Tibial artery (tissue), 4 donors: ENCODE data around the gene SET.

ENCODE experiments used
- DNase-seq, 2 donors: peaks; one replicate each; pipeline ENCODE4 v3.0.0-alpha.2; 2019
- H3K27ac ChIP-seq, 2 donors: fragments of 200-600 bp; sonication (generic) in 1 of 2; 1 replicate in 1 of 2; 2 replicates in 1 of 2; pipeline ENCODE4 v1.5.1; 2018 to 2019; ENCODE audit warnings: mild to moderate bottlenecking in 1 of 2
- H3K27me3 ChIP-seq, 2 donors: fragments of 200-600 bp; sonication (generic) in 1 of 2; one replicate each; pipeline versions ENCODE4 v1.5.1 to v1.6.0; 2016 to 2019
- H3K36me3 ChIP-seq, 3 donors: fragments of 200-600 bp; sonication (generic) in 2 of 3; one replicate each; pipeline ENCODE4 v1.5.1; 2016 to 2019; ENCODE audit warnings: mild to moderate bottlenecking in 2 of 3
- H3K4me1 ChIP-seq, 4 donors: fragments of 200-600 bp; sonication (generic) in 2 of 4; 1 replicate in 3 of 4; 2 replicates in 1 of 4; pipeline ENCODE4 v1.5.1; 2016 to 2019
- H3K4me3 ChIP-seq, 2 donors: fragments of 200-600 bp; sonication (generic) in 1 of 2; 1 replicate in 1 of 2; 2 replicates in 1 of 2; pipeline ENCODE4 v1.5.1; 2018 to 2019; ENCODE audit warnings: mild to moderate bottlenecking in 2 of 2
- H3K9me3 ChIP-seq, 3 donors: fragments of 200-600 bp; sonication (generic) in 1 of 3; one replicate each; pipeline ENCODE4 v1.5.1; 2016 to 2019
- intact Hi-C: fragments of 100-400 bp; cut with DNase I; formaldehyde crosslinking; loops from one replicate; pipeline ENCODE4 v1.15.0; 2023; ENCODE audit warnings: low total_unique reads
- TF ChIP-seq, protein P1 (sequence below), 2 experiments: fragments of 200-600 bp in 1 of 2; fragments of 450-650 bp in 1 of 2; IDR thresholded peaks; one replicate each; pipeline ENCODE4 v1.5.1; 2017 to 2019; ENCODE audit warnings: antibody characterized with exemption in 2 of 2, mild to moderate bottlenecking in 1 of 2, moderate library complexity in 1 of 2

The SET gene

GRCh38 chr9:128722380-128723351 is 33.6 kb downstream of the SET start:
- DNase-seq, result no peak
- intact Hi-C loops, result no loop called here
- no peaks in the 10 kb centered on the region for H3K9me3 ChIP-seq
- TF ChIP-seq, protein P1, sequence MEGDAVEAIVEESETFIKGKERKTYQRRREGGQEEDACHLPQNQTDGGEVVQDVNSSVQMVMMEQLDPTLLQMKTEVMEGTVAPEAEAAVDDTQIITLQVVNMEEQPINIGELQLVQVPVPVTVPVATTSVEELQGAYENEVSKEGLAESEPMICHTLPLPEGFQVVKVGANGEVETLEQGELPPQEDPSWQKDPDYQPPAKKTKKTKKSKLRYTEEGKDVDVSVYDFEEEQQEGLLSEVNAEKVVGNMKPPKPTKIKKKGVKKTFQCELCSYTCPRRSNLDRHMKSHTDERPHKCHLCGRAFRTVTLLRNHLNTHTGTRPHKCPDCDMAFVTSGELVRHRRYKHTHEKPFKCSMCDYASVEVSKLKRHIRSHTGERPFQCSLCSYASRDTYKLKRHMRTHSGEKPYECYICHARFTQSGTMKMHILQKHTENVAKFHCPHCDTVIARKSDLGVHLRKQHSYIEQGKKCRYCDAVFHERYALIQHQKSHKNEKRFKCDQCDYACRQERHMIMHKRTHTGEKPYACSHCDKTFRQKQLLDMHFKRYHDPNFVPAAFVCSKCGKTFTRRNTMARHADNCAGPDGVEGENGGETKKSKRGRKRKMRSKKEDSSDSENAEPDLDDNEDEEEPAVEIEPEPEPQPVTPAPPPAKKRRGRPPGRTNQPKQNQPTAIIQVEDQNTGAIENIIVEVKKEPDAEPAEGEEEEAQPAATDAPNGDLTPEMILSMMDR (IDR thresholded peaks at IDR 0.05), result no peak
- H3K36me3 ChIP-seq, result peaks cover 0 to 28% (median 8%) of the 10 kb centered on the region in 3 donors
- peaks cover 0 to 19% (median 10%) of the 10 kb centered on the region in 4 donors for H3K4me1 ChIP-seq
- H3K4me3 ChIP-seq, result no peak overlapping the region
- H3K27me3 ChIP-seq, result no peaks in the 10 kb centered on the region
- peak overlapping the region; percentile 79 to 91 for H3K27ac ChIP-seq

DNA sequence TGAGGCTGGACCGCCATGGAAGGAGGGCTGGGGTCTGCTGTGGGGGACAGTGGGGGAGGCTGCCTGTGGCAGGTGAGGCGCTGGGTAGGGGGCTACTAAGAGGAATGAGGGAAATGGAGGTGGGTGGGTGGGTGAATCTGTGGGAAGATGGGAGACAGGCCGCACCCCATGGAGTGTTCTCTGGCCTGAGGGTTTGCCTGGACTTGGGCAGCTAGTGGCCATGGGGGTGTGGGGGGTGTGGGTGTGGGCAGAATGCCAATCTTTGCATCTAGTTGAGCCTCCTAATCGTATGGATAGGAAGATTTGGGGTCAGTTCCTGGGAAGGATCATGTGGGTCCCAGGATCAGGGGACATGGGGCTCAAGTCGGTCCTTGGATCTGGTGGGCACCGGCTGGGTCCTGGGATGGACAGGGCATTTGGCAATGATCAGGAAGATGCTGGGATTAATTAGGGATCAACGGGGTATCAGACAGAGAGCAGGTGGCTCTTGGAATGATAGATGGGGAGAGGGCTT is 34.4 kb downstream of the SET start:
- no peaks in the 10 kb centered on the region for H3K9me3 ChIP-seq
- peaks cover 0 to 19% (median 10%) of the 10 kb centered on the region in 4 donors for H3K4me1 ChIP-seq
- H3K36me3 ChIP-seq, result peaks cover 0 to 28% (median 8%) of the 10 kb centered on the region in 3 donors

GRCh38 chr9:128723866-128724743 is 35.1 kb downstream of the SET start, which contains the start of gene ZDHHC12:
ZDHHC12 (minus strand) TSS chr9:128724127; CDS start chr9:128724093, 34 bp downstream.
- H3K4me3 ChIP-seq, result peak within 1 kb of the TSS; percentile 59 to 80
- peak within 1 kb of the TSS; percentile 79 to 91 for H3K27ac ChIP-seq
- no peaks in the 10 kb centered on the region for H3K9me3 ChIP-seq
- DNase-seq, result peak; percentile 97
- H3K27me3 ChIP-seq, result no peaks in the 10 kb centered on the region
- H3K36me3 ChIP-seq, result peaks cover 0 to 28% (median 8%) of the 10 kb centered on the region in 3 donors
- intact Hi-C loops, result no loop called here
- TF ChIP-seq, protein P1 (IDR thresholded peaks at IDR 0.05), result peak in 1 of 2 experiments; percentile 8
- peaks cover 0 to 19% (median 10%) of the 10 kb centered on the region in 4 donors for H3K4me1 ChIP-seq

More for the DNA sequence above, 34.4 kb downstream of the SET start:
- Histone ChIP-seq H3K27ac (peak overlapping the region; percentile 79 to 91), H3K27me3 (no peaks in the 10 kb centered on the region), H3K4me3 (peak overlapping the region; percentile 59 to 80)
- TF ChIP-seq, protein P1 (IDR thresholded peaks at IDR 0.05), result no peak
- intact Hi-C loops, result no loop called here
- DNase-seq, result no peak

DNA sequence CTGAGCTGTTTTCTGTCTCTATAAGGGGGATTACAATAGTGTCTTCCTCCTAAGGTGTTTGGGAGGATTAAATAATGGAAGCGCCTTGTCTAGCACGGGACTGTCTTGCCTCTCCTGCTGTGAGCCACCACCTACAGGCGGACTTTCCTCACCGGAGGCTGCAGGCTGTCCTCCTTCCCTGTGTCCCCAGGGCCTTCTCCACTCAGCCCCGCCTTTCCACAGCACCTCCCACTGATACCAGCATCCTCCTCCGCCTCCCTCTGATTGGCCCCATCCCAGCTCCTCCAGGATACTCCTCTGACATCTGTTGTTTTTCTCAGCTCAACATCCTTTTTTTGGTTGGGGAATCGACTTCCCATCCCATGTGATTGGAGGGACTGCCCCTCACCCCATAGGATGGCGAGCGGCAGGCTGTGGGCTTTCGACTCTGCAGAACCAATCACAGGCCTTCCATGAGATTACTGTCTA is 35.8 kb downstream of the SET start:
- Histone ChIP-seq H3K27me3 (no peaks in the 10 kb centered on the region), H3K36me3 (peaks cover 0 to 27% (median 8%) of the 10 kb centered on the region in 3 donors), H3K27ac (peak overlapping the region; percentile 79 to 91), H3K4me1 (peaks cover 0 to 19% (median 10%) of the 10 kb centered on the region in 4 donors), H3K9me3 (no peaks in the 10 kb centered on the region), H3K4me3 (peak overlapping the region; percentile 59 to 80)
- peak; percentile 63 to 85 for DNase-seq
- TF ChIP-seq, protein P1 (IDR thresholded peaks at IDR 0.05), result no peak
- intact Hi-C loops, result no loop called here
